ENCODE measurements around the gene TPP1.

Gene TPP1

GRCh38 chr11:6603287-6604080 is 15.7 kb downstream of the TPP1 start, which contains the start of the genes ILK and RRP8:
TSS of gene ILK (plus strand) at chr11:6603774. CDS start at chr11:6604272, 498 bp downstream.
TSS of gene RRP8 (minus strand) at chr11:6603616. CDS start at chr11:6603502, 114 bp downstream.
- peak; percentile 76 to 97 (median 93) for DNase-seq
- intact Hi-C loops (cut with DNase I) = loop anchor here (2.0 kb wide), 1 partner anchor 79 kb away; the partner anchor contains the start of gene MRPL17

DNA sequence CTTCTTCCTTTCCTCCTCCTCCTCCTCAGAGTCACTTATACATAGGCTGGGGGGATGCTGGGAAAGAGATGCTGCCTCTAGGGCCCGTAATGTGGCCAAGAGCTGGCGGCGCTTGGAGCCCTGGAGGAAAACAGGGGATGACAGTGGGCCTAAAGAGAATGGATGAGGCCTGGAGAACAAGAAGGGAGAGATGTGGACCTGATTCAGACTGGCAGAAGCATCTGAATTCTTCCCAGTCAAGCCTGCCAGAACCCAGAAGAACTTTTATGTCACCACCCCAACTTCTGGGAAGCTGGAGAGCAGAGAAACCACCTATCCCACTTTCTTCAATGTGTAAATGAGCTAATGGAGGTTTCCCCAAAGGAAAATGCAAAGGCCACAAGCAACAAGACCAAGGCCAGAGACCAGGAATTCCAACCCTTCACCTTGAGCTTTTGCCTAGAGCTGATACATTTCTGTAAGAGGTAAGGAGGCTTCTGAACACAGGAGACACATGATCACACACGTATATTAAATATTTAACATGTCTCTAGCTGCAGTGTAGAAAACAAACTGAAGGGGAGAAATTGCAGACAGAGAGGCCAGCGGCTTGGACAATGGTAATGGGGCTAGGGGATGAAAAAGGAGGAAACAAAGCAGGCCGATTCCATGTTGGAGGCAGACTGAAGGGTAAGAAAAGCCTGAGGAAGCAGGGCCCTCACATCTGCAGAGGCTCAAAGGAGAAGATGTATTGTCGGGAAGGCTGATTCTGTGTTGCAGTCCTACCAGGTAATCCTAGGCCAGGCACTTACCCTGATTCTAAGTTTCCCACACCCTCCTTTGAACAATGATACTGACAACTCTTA is 16.9 kb downstream of the TPP1 start:
- intact Hi-C loops (cut with DNase I) = loop anchor here (2.0 kb wide), 1 partner anchor 80 kb away; the partner anchor contains the start of gene MRPL17
- peak in 4 of 42 donors; percentile 1 to 33 (median 18) for DNase-seq

- intact Hi-C loops (cut with DNase I) = no loop called here
Measured at GRCh38 chr11:6601041-6601461, 18.2 kb downstream of the TPP1 start.

DNA sequence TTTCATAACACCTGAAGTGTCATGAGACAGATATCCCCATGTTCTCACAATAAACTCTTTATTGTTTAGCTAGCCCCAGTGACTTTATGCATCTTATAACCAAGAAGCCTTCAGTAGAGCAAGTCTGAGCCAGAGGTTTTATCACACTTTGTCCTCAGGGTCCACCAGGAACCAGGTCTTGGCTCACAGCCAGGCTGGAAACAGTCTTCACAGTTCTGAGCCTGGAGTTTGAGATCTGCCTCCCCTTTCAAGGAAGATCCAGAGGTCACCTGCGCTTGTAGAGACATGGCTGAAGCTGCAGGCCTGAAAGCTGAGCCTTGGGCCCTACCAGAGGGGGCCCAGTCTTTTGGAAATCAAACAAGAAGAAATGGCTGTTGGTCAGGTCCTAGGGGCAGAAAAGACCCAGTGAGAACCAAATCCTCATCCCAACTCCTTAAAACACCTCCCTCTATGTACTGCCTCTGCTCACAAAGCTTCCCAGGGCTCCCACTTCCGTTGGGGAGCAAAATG is 19.3 kb downstream of the TPP1 start:
- intact Hi-C loops (cut with DNase I) = no loop called here
- peak in 2 of 42 donors; percentile 4 to 21 for DNase-seq

More at GRCh38 chr11:6601041-6601461, 18.2 kb downstream of the TPP1 start:
- peak in 3 of 42 donors; percentile 6 to 20 (median 19) for DNase-seq

DNA sequence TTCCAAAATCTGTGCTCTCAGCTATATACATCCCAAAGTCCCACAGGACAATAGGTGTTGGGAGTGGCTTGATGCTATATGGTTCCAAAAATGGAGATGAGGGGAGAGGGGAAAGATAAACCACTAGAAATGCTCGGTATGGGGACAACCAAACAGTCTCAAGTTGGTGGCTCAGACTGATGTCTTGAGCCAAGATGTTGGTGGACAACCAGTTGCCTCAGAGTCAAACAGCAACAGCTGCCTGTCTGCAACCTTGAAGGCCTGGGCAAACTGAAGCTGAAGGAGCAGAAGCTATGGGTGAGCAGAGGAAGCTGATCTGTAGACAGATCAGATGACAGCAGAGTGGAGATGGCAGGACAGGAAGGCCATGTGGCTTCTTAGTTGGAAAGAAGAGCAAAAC is 19.8 kb downstream of the TPP1 start:
- intact Hi-C loops (cut with DNase I) = no loop called here
- DNase-seq = peak in 2 of 42 donors; percentile 4 to 16

DNA sequence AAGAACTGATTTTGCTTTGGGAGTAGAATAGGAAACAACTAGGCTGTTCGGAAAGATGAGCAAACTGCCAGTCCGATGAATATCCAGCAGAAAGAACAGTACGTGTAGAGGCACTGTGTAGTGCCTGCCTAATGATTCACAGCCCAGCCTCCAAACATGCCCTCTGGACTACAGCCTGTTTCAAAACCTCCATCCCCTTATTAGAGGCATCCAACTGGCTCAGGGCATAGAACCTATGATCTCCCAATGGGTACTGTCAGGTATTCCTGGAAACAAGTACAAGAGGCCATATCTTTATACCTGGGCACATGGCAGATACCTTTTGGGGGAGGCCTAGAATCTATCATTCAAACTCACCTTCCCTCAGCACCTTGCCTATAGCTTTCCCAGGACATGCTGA is 20.7 kb downstream of the TPP1 start:
- peak in 1 of 42 donors; percentile 6 for DNase-seq

GRCh38 chr11:6596239-6596877 is 22.9 kb downstream of the TPP1 start:
- intact Hi-C loops (cut with DNase I) = no loop called here
- peak in 7 of 42 donors; percentile 10 to 61 (median 35) for DNase-seq

More for the DNA sequence above, 20.7 kb downstream of the TPP1 start:
- intact Hi-C loops (cut with DNase I) = no loop called here

- peak in 2 of 42 donors; percentile 3 to 8 for DNase-seq
- intact Hi-C loops (cut with DNase I) = no loop called here
Measured at GRCh38 chr11:6594142-6594768, 25.0 kb downstream of the TPP1 start.

DNA sequence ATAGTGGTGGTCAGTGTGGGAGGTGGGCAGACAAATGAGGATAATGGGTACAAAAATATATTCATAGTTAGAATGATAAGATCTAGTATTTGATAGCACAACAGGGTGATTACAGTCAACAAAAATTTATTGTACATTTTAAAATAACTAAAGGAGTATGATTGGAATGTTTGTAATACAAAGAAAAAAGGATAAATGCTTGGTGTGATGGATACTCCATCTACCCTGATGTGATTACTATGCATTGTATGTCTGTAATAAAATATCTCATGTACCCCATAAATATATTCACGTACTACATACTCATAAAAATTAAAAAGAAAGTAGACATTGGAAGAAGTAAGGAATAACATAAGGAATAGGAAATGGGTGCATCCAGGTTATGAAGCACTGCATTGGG is 31.2 kb downstream of the TPP1 start:
- DNase-seq = no peak
- intact Hi-C loops (cut with DNase I) = no loop called here

DNA sequence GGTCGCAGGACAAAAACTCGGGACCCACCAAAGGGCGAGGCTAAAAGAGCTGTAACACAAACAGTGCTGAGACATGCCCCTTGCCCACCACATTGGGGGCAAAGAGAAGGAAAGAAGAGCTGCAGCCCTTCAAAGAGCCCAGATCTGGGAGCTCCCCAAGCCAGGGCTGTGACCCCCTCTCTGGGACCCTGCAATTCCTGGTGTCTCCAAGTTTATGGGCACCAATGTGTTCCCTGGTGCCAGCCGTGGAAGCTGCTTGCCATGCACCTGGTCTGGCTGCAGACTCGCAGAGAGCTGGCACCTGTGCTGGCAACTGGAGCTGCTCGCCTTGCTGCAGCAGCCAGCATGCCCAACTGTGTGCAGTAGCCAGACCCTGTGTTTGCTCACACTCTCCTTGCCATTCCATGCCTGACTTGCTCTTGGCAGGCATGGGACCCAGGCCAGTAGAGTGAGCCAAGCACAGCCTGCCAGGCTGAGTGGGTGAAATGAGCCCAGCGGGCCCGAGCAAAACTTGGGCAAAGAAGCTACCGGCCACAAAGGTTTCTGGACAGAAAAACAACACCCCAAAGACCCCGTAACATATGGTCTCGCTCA is 31.8 kb downstream of the TPP1 start:
- intact Hi-C loops (cut with DNase I) = no loop called here
- peak in 23 of 42 donors; percentile 38 to 75 (median 52) for DNase-seq

DNA sequence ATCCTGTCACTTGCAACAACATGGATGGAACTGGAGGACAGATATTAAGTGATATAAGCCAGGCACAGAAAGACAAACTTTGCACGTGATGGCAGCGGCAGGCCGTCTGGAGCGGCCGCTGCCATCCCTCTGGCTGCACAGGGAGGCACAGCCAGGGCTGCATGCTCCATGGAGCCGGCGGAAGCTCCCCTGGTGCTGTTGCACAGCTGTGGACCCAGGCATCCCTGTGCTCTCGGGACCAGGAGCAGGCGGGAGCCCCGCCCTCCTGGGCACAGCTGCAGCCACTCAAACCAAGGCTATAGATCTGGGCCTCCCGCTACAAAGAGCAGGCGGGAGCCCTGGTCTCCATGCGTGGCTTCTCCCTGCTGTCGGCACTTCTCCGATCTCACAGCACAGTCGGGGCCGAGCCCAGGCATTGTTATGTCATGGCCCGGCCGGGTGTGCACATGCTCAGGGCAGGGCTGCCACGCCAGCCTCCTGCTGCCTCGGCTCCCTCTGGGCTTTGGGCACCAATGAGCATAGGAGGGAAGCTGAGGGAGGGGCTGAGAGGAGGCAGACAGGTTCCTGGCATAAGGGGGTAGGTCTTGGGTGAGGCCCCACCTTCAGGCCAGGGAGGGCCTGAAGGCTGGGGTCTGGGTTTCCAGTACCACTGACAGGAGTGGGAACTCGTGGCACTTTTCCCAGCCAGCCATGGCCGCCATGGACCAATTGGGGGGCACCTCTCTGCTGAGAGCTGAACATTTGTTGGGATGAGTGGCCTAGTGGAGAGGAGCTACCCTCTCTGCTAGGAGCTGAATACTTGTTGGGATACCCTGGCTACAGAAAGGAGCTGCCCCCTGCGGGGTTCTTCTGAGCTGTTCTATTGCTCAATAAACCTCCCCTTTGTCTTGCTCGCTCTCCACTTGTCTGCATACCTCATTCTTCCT is 32.5 kb downstream of the TPP1 start:
- intact Hi-C loops (cut with DNase I) = no loop called here
- DNase-seq = peak in 29 of 42 donors; percentile 19 to 82 (median 55)

DNA sequence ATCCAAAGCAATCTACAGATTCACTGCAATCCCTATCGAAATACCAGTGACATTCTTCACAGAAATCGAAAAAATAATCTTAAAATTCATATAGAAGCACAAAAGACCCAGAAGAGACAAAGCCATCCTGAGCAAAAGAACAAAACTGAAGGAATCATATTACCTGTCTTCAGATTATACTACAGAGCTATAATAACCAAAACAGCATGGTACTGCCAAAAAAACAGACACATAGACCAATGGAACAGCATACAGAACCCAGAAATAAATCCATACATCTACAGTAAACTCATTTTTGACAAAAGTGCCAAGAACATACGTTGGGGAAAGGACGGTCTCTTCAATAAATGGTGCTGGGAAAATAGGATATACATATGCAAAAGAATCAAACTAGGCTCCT is 34.7 kb downstream of the TPP1 start:
- DNase-seq = no peak
- intact Hi-C loops (cut with DNase I) = no loop called here

DNA sequence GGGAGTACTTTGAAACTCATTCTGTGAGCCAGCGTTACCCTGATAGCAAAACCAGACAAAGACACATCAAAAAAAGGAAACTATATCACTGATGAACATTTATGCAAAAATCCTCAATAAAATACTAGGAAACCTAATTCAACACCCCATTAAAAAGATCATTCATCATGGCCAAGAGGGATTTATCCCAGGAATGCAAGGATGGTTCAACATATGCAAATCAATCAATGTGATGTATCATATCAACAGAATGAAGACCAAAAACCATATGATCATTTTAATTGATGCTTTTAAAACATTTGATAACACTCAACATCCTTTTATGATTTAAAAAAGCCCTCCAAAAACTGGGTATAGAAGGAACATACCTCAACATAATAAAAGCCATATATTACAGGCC is 35.6 kb downstream of the TPP1 start:
- intact Hi-C loops (cut with DNase I) = no loop called here
- no peak for DNase-seq

DNA sequence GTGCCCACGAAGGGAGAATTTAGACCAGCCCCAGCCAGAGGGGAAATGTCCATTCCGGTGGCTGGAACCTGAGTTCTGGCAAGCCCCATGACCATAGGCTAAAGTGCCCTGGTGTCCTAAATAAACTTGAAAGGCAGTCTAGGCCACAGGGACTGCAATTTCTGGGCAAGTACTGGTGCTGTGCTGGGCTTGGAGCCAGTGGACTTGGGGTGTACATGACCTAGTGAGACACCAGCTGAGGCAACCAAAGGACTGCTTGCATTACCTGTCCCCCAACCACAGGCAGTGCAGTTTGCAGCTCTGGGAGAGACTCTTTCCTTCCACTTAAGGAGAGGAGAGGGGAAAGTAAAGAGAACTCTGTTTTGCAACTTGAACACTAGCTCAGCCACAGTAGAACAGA is 39.5 kb downstream of the TPP1 start:
- intact Hi-C loops (cut with DNase I) = no loop called here
- DNase-seq = peak in 2 of 42 donors; percentile 41 to 49

DNA sequence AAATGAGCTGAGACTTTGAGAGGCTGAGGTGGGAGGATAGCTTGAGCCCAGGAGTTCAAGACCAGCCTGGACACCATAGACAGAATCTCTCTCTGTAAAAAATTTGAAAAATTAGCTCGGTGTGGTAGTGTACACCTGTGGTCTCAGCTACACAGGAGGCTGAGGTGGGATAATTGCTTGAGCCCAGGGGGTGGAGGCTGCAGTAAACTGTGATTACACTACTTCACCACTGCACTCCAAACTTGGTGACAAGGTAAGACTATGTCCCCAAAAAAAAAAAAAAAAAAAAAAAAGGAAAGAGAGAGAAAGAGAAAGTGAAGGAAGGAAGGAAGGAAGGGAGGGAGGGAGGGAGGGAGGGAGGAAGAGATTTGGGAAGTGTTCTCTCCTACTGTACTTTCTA is 41.1 kb downstream of the TPP1 start:
- intact Hi-C loops (cut with DNase I) = no loop called here

DNA sequence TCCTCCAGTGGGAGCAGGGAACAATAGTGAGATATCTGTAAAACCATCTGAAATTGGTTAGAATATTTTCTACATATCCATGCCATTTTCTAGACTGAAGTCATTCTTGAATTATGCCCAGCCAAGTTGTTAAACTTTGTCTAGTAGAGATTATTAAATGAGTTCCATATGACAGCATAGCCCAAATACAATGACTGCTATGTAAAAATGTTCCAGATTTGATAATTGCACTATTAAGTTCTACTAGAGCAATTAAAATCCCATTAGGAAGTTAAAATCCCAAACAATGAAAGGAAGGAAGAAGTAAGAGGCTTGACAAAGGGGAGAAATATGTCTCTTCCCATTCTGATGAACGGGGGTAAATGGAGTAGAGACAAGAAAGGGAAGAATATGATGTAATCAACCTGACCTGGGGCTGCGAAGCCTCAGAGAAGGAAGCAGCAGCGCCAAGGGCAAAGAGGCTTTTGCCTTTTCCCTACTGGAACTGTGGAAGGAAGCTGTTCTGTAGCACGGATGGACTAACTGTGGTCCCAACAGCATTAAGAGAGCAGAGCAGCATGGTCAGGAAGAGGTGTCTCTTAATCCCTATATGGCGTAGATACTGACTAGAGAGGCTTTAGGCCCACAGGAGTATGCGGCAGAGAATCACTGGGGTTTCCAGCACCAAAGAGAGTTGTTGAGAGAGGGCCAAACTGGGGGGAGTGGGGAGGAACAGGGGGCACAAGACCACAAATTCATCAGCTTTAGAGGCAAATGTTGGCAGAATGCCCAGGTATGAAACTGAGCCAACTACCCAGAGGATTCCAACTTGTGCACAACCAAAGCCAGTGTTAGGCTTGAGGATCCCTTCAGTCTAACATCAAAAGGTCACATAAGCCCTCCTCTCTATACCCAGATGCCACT is 42.5 kb downstream of the TPP1 start:
- intact Hi-C loops (cut with DNase I) = no loop called here
- peak; percentile 21 to 96 (median 88) for DNase-seq

More for the DNA sequence above, 41.1 kb downstream of the TPP1 start:
- DNase-seq = no peak

Measured in head of caudate nucleus (tissue), 42 donors.